ENCODE measurements around the gene NUP37. TPM values are rescaled to one million over a fixed set of nuclear protein-coding genes. Genes with fewer than 3 reads are reported as not detected.
A peak's percentile ranks its signal among the peaks of the same experiment; 100 is the strongest.

NUP37 gene
- total and polyA plus RNA-seq, 9 of the 15 experiments (the other 6 are each of a cell fraction or from before 2014, with no cell fraction given): 72.2 to 429 (median 170) TPM

- peak; percentile 46; the same call in 1 of the 2 replicates for TF ChIP-seq SMARCE1 (IDR thresholded peaks at IDR 0.05)
- no peak for TF ChIP-seq ZNF274 (IDR thresholded peaks at IDR 0.05; ENCODE audit: borderline replicate concordance, low read depth, low read length)
- no peak for TF ChIP-seq ZNF280A (IDR thresholded peaks at IDR 0.05; ENCODE audit: low read depth, partially characterized antibody)
- TF ChIP-seq ZMIZ1 (IDR thresholded peaks at IDR 0.05; ENCODE audit: low read depth in 2 of 2, low read length in 2 of 2): no peak
- no peak for TF ChIP-seq POLR3G (IDR thresholded peaks at IDR 0.05; ENCODE audit: extremely low read depth, insufficient read length, insufficient replicate concordance)
- no peak for TF ChIP-seq TAL1 (IDR thresholded peaks at IDR 0.05)
- no peak for TF ChIP-seq MIER1 (IDR thresholded peaks at IDR 0.05; ENCODE audit: low read depth)
- TF ChIP-seq SUPT5H (IDR thresholded peaks at IDR 0.05): peak; percentile 75
- TF ChIP-seq THAP7 (CRISPR knock-in tag; IDR thresholded peaks at IDR 0.05): no peak
- no peak for TF ChIP-seq RAD21 (CRISPR knock-in tag; conservative IDR thresholded peaks at IDR 0.05 in 1 of 2, IDR thresholded peaks at IDR 0.05 in 1 of 2)
- peak; percentile 49 for TF ChIP-seq BRD9 (IDR thresholded peaks at IDR 0.05; ENCODE audit: low read depth, partially characterized antibody)
- no peak for TF ChIP-seq CAMTA2 (CRISPR knock-in tag; conservative IDR thresholded peaks at IDR 0.05)
- TF ChIP-seq MTA1 (IDR thresholded peaks at IDR 0.05; ENCODE audit: borderline replicate concordance): no peak
- no peak for TF ChIP-seq ZNF507 (tag; conservative IDR thresholded peaks at IDR 0.05)
- no peak for TF ChIP-seq ZNF277 (CRISPR knock-in tag; IDR thresholded peaks at IDR 0.05; ENCODE audit: borderline replicate concordance)
- no peak for TF ChIP-seq SAFB (IDR thresholded peaks at IDR 0.05; ENCODE audit: borderline replicate concordance, low read depth, low read length)
- TF ChIP-seq BACH1 (tag; IDR thresholded peaks at IDR 0.05): no peak
- TF ChIP-seq SIX5 (IDR thresholded peaks at IDR 0.05; ENCODE audit: borderline replicate concordance in 1 of 2, insufficient read depth in 1 of 2, low read depth in 1 of 2, low read length in 2 of 2): peak; percentile 61 to 84; a peak in 3 of 4 replicates
- no peak for TF ChIP-seq XRCC4 (IDR thresholded peaks at IDR 0.05; ENCODE audit: extremely low read depth, insufficient read depth, insufficient read length)
Measured at GRCh38 chr12:102061560-102062418, 58.1 kb downstream of the NUP37 start, which contains the start of gene WASHC3 (continued).
